ENCODE data around the gene ZFP1.
"Not testable (repeated sequence)": the region's sequence is repeated elsewhere in the genome, so short reads cannot be mapped to it uniquely, and the experiment has no call there.

The ZFP1 gene

DNA sequence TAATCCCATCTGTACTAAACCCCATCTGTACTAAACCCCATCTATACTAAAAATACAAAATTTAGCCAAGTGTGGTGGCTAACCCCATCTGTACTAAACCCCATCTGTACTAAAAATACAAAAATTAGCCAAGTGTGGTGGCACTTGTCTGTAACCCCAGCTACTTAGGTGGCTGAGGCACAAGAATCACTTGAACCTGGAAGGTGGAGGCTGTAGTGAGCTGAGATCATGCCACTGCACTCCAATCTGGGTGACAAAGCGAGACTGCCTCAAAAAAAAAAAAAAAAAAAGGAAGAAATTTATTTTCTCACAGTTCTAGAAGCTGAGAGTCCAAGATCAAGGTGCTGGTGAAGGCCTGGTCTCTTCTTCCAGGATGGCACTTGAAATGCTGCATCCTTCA lies 12.1 kb downstream of the ZFP1 start:
- no peak for DNase-seq

GRCh38 chr16:75169899-75170405 lies 21.6 kb downstream of the ZFP1 start:
- no peak for DNase-seq

GRCh38 chr16:75172578-75172977 lies 24.3 kb downstream of the ZFP1 start:
- DNase-seq: no peak

GRCh38 chr16:75175074-75175473 lies 26.8 kb downstream of the ZFP1 start:
- DNase-seq: no peak

- no peak for DNase-seq
Measured at GRCh38 chr16:75176926-75177325, 28.6 kb downstream of the ZFP1 start.

GRCh38 chr16:75179208-75179607 lies 30.9 kb downstream of the ZFP1 start:
- DNase-seq: no peak

DNA sequence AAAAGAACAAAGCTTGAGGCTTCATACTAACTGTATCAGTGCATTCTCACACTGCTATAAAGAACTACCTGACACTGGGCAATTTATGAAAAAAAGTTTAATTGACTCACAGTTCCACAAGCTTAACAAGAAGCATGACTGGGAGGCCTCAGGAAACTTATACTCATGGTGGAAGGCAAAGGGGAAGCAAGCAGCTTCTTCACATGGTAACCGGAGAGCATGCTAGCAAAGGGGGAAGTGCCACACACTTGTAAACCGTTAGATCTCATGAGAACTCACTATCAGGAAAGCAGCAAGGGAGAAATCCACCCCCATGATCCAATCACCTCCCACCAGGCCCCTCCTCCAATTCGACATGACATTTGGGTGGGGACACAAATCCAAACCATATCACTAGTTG lies 33.3 kb downstream of the ZFP1 start:
- no peak for DNase-seq

- DNase-seq: no peak
Measured at GRCh38 chr16:75188832-75189477, 40.6 kb downstream of the ZFP1 start.

DNA sequence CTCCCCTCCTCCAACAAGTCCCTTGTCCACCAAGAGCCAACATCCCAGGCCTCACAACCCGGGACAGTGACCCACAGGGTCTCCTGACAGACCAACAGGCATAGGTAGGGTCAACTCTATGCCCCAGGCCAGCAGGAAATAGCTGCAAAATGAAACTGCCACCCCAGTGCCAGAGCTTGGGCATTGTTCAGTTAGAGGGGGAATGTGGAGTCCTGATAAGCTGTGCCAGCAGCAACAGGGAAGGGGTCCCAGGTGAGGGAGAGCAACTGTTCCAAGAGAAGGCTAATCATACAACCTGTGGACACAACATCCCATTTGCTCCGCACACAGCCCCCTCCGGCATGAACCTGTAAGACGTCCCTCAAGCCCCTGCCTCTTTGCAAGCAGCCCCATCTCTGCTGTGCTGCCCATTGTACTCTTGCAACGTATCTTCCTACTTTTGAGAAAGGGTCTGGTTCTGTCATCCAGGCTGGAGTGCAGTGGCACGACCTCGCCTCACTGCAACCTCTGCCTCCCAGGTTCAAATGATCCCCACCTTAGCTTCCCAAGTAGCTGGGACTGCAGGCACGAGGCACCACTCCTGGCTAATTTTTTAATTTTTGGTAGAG lies 41.4 kb downstream of the ZFP1 start:
- DNase-seq: no peak

DNA sequence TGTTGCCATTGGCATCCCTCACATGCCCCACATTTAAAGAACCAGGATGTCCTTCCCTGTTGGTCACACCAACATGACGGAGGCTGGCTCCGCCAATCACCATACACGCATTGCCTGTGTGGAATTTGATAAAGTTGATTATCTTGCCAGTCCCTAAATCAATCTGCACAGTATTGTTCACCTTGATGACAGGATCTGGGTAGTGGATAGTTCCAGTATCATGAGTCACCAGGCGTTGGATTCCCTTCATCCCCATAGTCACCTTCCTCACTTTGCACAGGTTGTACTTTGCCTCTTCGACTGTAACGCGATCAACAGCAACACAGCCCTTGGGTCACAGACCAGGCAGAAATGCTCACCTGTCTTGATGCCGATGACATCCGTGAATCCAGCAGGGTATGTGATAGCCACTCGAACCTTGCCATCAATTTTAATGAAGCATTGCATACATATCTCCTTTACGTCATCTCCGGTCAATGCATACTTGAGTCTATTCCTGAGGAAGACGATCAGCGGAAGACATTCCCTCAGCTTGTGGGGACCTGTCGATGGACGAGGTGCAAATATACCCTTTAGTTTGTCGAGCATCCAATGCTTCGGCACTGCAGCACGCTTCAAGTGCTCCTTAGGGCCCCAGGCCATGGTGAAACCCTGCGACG lies 44.4 kb downstream of the ZFP1 start:
- no peak for DNase-seq

GRCh38 chr16:75193265-75193650 lies 44.9 kb downstream of the ZFP1 start:
- DNase-seq: no peak

GRCh38 chr16:75193730-75194444 lies 45.6 kb downstream of the ZFP1 start:
- DNase-seq: no peak

DNA sequence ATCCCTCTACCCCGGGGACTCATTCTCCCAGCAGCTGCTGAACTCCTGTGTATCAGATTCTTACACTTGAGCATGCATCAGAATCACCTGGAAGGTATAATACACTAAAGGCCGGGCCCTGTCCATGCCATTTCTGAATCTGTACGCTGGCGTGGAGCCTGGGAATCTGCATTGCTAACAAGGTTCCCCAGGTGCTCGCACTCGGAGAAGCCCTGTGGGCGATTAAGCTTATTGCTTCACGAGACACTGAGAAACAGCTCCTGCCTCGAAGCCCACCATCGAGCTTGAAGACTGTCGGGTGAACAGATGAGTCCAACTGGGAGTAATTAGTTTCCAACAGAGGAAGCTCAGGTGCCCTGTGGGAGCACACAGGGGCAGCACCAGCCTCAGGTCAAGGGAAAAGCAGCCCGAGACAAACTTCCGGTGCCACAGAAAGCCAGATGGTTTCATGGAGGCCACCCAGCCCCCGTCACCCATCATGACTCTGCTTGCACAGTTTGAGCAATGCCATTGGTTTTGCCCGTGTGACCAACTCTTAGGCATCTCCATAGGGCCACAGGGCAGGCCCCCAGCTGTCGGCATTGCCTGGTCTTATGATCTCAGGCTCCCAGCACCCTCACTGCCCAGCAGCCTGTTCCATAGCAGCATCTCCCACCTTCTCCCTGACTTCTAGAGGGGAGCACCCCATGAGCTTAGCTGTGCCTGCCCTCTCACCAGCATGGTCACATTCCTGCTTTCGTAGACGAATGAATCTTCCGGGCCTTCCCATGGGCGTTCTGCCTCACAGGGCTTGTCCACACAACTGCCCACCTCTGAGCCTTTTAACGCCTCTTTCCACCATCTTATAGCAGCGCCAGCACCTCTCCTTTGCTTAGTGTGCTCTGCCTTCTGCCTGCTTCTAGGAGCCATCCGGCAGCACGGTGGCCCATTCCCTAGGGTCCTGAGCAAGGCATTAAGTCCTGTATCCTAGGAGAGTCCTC lies 47.8 kb downstream of the ZFP1 start:
- DNase-seq: no peak

DNA sequence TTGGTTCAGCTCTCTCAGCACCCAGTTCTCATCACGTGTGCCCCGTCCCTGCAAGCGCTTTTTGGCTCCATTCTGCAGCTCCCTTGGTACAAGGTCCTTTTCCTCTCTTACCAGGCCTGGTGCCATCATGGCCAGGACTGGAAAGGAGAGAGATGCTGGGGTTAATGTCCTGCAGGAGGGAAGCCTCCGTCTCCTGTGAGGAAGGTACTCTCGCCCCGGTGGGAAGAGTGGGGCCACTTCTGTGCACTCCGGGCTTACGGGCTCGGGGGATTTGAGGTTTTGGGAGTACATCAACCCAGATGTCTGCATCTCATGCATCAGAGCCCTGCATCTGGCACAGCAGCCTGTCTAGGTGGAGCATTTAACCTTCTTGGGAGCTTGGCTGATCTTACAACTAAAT lies 48.5 kb downstream of the ZFP1 start:
- DNase-seq: no peak

- DNase-seq: peak in 1 of 3 experiments; percentile 10
Measured at GRCh38 chr16:75197522-75198134, 49.3 kb downstream of the ZFP1 start.

- DNase-seq: peak in 1 of 3 experiments; percentile 18
Measured at GRCh38 chr16:75198135-75198600, 49.8 kb downstream of the ZFP1 start.

DNA sequence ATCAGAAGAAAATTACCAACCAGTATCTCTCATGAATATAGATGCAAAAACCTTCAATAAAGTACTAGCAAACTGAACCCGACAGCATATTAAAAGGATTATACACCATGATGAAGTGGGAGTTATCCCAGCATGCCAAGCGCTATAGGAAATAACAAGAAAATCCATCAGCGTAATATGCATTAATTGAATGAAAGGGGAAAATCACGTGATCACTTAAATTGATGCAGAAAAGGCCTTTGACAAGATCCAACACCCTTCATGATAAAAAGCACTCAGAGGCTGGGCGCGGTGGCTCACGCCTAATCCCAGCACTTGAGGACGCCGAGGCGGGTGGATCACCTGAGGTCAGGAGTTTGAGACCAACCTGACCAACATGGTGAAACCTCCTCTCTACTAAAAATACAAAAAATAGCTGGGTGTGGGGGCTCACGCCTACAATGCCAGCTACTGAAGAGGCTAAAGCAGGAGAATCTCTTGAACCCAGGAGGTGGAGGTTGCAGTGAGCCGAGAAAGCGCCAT lies 53.8 kb downstream of the ZFP1 start:
- DNase-seq: no peak

DNA sequence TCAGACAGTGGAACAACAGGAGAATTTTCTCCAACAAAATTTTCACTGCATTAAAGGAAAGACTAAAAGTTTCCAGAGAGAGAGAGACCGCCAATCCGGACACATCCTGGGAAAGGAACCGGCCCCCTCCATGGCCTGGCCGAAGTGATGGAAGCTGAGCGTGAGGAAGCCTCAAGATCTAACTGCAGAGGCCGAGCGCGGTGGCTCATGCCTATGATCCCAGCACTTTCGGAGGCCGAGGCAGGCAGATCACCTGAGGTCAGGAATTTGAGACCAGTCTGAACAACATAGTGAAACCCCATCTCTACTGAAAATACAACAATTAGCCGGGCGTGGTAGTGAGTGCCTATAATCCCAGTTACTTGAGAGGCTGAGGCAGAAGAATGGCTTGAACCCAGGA lies 54.8 kb downstream of the ZFP1 start:
- DNase-seq: no peak

DNA sequence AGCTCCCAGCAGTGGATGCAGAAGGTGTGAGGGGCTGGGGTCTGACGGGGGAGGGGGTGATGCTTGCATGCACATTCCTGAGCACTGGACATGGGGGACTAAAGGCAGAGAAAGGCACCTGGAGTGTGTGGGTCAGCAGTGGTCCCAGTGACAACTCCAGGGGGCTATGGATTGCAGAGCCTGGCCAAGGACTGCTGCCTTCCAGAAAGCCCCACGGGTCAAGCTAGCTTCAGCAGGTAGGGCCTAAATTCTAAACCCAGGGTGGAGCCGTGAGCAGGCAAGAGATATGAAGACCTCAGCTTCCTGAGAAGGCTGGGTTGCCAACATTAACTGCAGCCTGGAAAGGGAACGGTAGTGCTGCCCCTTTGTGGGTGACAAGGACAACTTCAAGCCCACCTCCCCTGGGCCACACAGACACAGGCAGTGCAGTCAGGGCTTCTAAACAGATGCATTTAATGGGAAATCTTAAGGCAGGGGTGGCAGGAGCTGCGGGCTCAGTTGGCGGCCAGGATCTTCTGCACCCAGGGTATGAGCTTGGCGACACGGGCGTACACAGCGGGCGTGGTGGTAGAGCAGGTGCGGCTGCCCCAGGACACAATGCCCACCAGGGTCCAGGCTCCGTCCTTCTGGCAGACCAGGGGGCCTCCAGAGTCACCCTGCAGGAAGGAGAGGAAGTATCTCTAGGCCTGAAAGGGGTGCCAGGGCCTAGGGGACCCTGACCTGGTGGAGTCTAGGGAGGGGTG lies 55.5 kb downstream of the ZFP1 start:
- no peak for DNase-seq

DNA sequence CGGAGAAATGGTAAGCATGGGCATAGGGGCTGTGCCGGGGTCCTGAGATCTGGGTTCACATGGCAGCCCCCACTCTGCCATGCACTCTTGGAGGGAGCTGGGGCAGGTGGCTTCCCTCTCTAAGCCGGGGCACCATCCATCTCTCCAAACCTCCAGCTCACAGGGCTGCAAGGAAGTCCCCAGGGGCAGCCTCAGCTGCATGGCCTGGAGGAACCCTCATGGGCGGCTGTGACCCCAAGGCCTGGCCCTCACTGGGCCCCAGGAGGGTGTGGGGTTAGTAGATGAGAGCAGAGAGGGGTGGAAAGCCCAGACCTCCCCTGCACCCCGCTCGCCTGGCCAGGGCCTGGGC lies 56.1 kb downstream of the ZFP1 start:
- no peak for DNase-seq

DNA sequence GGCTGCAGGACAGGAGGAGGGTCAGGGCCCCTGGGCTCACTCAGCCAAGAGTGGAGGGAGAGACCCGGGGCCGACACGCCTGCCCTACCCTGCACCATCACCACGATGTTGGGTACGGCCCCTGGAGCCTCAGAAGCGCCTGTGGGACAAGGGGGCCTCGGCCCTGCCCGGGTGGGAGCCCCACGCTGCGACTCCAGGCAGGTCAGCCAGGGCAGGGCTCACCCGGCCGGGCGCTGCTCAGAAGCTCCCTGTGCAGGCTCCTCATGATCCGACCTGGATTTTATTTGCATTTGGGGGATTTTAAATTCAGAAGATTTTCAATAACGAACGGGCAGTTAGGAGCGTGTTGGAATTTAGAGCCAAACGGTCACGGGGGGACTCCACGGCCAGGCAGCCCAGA lies 56.6 kb downstream of the ZFP1 start:
- not testable (repeated sequence) for DNase-seq

All from NCI-H1417 (cell line).